ENCODE measurements around the gene SYT9.
"Not testable (repeated sequence)": the region's sequence is repeated elsewhere in the genome, so short reads cannot be mapped to it uniquely, and the experiment has no call there.

SYT9 gene

DNA sequence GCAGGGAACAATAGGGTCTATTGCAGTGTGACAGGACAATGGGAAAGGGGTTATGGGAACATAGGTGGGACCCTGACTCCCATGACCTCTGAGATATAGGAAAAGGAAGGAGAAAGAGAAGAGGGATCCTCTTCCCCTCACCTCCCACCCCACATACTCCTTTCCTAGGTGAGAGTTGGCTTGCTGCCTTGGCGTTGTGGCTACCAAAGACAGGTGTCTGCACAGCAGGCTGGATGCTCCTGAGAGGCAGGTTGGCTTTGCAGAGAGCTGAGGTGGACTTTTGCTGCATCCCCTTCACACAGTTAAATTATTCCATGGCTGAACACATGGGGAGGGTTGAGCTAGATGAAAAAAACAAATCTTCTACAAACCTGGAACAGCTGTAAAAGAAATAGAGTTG is 80.7 kb downstream of the SYT9 start:
- H3K4me1 ChIP-seq (ENCODE audit: control insufficient read depth, insufficient read depth, low read length), result no peaks in the 10 kb centered on the region
- no peaks in the 10 kb centered on the region for H3K36me3 ChIP-seq (ENCODE audit: control insufficient read depth, insufficient read depth, low read length)
- no peaks in the 10 kb centered on the region for H3K27me3 ChIP-seq (ENCODE audit: control insufficient read depth, insufficient read depth, low read length, poor library complexity, severe bottlenecking)
- H3K27ac ChIP-seq (ENCODE audit: insufficient read depth, low read depth, low read length, poor library complexity, severe bottlenecking), result no peak overlapping the region
- WGBS, 2 experiments, result 80 to 93% methylated on average over 1 of the region's 1 CpG
- H3K4me3 ChIP-seq (ENCODE audit: insufficient read depth, low read depth, low read length), result no peak overlapping the region
- no peaks in the 10 kb centered on the region for H3K9me3 ChIP-seq (ENCODE audit: control insufficient read depth, low read length)

DNA sequence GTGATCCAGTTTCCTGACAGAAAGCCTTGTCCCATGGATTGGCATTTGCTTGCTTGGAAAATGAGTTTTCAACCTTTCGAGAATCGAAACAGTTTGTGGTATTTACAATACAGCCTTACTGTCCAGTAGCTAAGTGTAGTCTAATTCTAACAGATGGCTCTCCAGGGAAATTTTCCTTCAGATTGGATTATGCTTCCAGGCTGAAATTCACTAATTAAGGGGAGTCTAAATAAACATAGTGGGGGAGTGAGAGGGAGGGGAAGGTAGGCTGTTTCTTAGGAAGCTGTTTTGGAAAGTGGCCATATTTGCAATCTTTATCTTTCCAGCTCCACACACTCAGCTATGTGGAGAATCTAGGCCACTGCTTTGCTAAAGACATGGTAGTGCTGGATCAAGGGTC is 81.3 kb downstream of the SYT9 start:
- no peaks in the 10 kb centered on the region for H3K27me3 ChIP-seq (ENCODE audit: control insufficient read depth, insufficient read depth, low read length, poor library complexity, severe bottlenecking)
- H3K4me3 ChIP-seq (ENCODE audit: insufficient read depth, low read depth, low read length), result no peak overlapping the region
- no peaks in the 10 kb centered on the region for H3K9me3 ChIP-seq (ENCODE audit: control insufficient read depth, low read length)
- no peak overlapping the region for H3K27ac ChIP-seq (ENCODE audit: insufficient read depth, low read depth, low read length, poor library complexity, severe bottlenecking)
- no peaks in the 10 kb centered on the region for H3K36me3 ChIP-seq (ENCODE audit: control insufficient read depth, insufficient read depth, low read length)
- no peaks in the 10 kb centered on the region for H3K4me1 ChIP-seq (ENCODE audit: control insufficient read depth, insufficient read depth, low read length)
- WGBS, 2 experiments, result 96 to 98% methylated on average over 2 of the region's 2 CpGs

DNA sequence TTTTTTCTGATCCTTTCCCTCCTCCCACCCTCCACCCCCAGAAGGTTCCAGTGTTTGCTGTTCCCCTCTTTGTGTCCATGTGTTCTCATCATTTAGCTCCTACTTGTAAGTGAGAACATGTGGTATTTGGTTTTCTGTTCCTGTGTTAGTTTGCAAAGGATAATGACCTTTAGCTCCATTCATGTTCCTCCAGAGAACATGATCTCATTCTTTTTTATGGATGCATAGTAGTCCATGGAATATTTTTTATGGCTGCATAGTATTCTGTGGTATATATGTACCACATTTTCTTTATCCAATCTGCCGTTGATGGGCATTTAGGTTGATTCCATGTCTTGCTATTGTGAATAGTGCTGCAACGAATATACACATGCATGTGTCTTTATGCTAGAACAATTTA is 83.7 kb downstream of the SYT9 start:
- not testable (repeated sequence) for H3K27ac ChIP-seq (ENCODE audit: insufficient read depth, low read depth, low read length, poor library complexity, severe bottlenecking); H3K4me3 ChIP-seq (ENCODE audit: insufficient read depth, low read depth, low read length); H3K36me3 ChIP-seq (ENCODE audit: control insufficient read depth, insufficient read depth, low read length); H3K9me3 ChIP-seq (ENCODE audit: control insufficient read depth, low read length); H3K4me1 ChIP-seq (ENCODE audit: control insufficient read depth, insufficient read depth, low read length); H3K27me3 ChIP-seq (ENCODE audit: control insufficient read depth, insufficient read depth, low read length, poor library complexity, severe bottlenecking)
- WGBS, 2 experiments, result 72 to 73% methylated on average over 2 of the region's 2 CpGs

DNA sequence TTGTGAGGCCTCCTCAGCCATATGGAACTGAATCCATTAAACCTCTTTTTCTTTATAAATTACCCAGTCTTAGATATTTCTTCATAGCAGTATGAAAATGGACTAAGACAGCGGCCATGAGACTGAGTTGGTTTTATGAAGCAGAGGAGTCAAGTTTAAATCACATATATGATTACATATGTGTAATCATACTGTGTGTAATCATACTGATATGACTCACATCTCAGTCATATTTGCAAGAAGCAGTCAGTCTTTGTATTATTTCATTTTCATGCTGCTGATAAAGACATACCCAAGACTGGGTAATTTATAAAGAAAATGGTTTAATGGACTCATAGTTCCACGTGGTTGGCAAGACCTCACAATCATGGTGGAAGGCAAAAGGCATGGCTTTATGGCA is 89.8 kb downstream of the SYT9 start:
- Histone ChIP-seq H3K9me3 (ENCODE audit: control insufficient read depth, low read length) (no peaks in the 10 kb centered on the region), H3K36me3 (ENCODE audit: control insufficient read depth, insufficient read depth, low read length) (no peaks in the 10 kb centered on the region), H3K27ac (ENCODE audit: insufficient read depth, low read depth, low read length, poor library complexity, severe bottlenecking) (no peak overlapping the region), H3K27me3 (ENCODE audit: control insufficient read depth, insufficient read depth, low read length, poor library complexity, severe bottlenecking) (no peaks in the 10 kb centered on the region), H3K4me1 (ENCODE audit: control insufficient read depth, insufficient read depth, low read length) (no peaks in the 10 kb centered on the region), H3K4me3 (ENCODE audit: insufficient read depth, low read depth, low read length) (no peak overlapping the region)
- WGBS, 2 experiments, result 83 to 94% methylated on average over 1 of the region's 2 CpGs

DNA sequence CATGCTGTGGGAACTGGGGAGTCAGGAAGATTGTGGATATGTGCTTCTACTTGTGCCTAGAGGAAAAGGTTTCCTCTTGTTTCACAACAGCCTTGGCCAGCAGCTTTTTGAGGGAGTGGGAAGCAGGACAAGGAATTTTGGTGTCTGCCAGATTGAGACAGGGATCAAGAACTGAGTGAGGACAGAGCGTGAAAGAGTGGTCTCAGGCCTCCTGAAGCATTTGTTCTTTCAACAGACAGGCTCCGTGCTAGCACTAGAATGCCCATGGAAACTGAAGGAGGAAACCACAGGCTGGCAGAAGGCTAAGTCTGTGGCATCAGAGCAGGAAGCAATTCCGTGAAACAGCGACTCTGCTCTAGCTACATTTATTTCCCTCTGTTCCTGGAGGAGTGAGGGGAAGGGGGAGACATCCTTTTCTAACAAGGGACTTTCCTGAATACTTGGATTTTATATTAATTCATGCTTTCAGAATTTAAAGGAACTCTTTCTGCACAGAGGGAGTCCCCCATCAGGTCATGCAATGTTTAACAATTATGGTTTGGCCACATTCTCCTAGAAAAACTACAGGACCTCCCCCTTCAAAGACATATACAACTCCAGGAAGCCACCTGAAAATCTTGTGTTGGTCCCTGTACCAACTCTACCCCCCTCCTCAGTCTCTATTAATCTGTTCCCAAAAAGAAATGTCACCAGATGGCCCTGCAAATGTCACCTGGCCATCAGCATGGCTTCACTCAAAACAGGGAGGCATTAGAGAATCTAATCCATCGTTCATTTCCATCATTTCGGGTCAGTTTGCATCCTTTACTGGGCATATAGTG is 96.1 kb downstream of the SYT9 start:
- Histone ChIP-seq H3K4me3 (ENCODE audit: insufficient read depth, low read depth, low read length) (no peak overlapping the region), H3K27me3 (ENCODE audit: control insufficient read depth, insufficient read depth, low read length, poor library complexity, severe bottlenecking) (no peaks in the 10 kb centered on the region), H3K27ac (ENCODE audit: insufficient read depth, low read depth, low read length, poor library complexity, severe bottlenecking) (no peak overlapping the region), H3K4me1 (ENCODE audit: control insufficient read depth, insufficient read depth, low read length) (peaks cover 9% of the 10 kb centered on the region), H3K36me3 (ENCODE audit: control insufficient read depth, insufficient read depth, low read length) (no peaks in the 10 kb centered on the region), H3K9me3 (ENCODE audit: control insufficient read depth, low read length) (no peaks in the 10 kb centered on the region)
- 91 to 94% methylated on average over 6 of the region's 6 CpGs for WGBS, 2 experiments

DNA sequence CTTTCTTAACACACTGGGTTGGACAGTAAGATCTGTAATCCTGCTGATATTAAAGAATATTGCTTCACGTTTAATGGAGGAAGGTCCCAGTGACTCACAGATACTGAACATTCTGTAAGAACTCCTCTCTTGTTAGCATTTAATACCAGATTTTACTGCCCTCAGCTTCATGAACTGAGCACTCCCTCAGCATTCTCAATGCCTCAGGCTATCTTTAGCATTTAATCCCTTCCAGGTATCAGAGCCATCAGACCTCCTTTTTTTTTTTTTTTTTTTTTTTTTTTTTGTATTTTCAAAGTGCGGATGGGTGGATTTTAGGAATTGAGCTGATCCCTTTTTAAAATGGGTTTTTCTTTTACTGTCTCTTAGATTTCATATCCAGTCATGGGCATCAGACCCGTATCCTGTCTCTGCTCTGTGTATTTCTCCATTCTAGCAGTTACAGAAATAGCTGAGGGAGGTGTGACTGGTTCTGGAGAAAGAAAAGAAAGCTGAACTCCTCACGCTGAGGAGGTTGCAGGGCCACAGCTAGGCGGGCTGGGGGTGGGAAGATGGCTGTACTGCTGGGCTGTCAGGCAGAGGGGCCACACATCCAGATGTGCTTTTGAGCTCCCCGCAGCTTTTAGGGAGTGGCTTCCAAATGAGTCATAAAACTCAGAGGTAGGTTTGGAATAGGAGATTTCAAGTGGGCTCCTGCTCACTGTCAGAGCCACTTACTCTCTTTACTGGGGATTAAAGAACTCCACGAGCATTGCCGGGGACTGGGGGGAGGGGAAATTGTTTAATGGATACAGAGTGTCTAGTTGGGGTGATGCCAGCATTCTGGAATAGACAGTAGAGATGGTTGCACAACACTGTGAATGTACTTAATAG is 97.0 kb downstream of the SYT9 start:
- H3K27ac ChIP-seq (ENCODE audit: insufficient read depth, low read depth, low read length, poor library complexity, severe bottlenecking), result no peak overlapping the region
- no peaks in the 10 kb centered on the region for H3K27me3 ChIP-seq (ENCODE audit: control insufficient read depth, insufficient read depth, low read length, poor library complexity, severe bottlenecking)
- WGBS, 2 experiments, result 54 to 57% methylated on average over 7 to 8 of the region's 8 CpGs

DNA sequence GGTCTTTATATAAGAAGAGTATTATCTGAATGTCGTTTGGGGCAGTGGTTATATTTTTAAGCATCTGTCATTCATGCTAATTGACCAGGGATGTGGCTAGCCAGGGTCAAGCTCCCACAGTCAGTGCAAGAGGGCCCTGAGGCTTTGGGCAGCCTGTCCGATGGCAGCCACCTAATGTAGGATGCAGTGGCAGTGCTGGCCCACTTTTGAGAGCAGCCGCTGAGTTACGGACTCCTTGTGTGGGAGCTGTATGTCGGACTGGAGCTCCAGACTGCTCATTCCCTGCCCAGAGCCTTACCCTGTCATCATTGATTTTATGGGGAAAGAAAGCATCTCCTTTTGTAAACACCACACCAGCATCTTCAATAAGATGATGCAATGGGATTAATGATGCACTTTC is 99.5 kb downstream of the SYT9 start:
- H3K9me3 ChIP-seq (ENCODE audit: control insufficient read depth, low read length), result no peaks in the 10 kb centered on the region
- H3K27ac ChIP-seq (ENCODE audit: insufficient read depth, low read depth, low read length, poor library complexity, severe bottlenecking), result no peak overlapping the region
- WGBS, 2 experiments, result 81 to 82% methylated on average over 5 of the region's 5 CpGs

More for the DNA sequence above, 97.0 kb downstream of the SYT9 start:
- peaks cover 9% of the 10 kb centered on the region for H3K4me1 ChIP-seq (ENCODE audit: control insufficient read depth, insufficient read depth, low read length)
- no peak overlapping the region for H3K4me3 ChIP-seq (ENCODE audit: insufficient read depth, low read depth, low read length)
- H3K9me3 ChIP-seq (ENCODE audit: control insufficient read depth, low read length), result no peaks in the 10 kb centered on the region
- H3K36me3 ChIP-seq (ENCODE audit: control insufficient read depth, insufficient read depth, low read length), result no peaks in the 10 kb centered on the region

DNA sequence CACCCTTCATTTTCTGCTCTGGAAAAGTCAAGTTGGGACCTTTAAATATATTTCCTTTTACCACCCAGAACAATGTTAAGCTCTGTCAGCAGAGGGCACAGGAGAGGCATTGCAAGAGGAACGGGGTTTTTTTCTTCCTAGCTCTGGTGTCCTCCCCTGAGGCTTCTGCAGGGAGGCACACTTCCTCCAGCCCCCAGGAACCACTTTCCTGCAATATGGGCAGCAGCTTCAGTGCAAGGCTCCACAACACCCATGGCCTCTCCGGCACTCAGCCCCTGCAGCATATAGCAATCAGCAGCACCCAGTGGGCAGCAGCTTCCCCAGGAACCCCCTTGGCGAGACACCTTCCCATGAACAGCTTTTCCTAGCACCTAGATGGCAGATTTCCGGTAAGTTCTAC is 101.4 kb downstream of the SYT9 start:
- Histone ChIP-seq H3K27me3 (ENCODE audit: control insufficient read depth, insufficient read depth, low read length, poor library complexity, severe bottlenecking) (no peaks in the 10 kb centered on the region), H3K4me3 (ENCODE audit: insufficient read depth, low read depth, low read length) (no peak overlapping the region), H3K9me3 (ENCODE audit: control insufficient read depth, low read length) (no peaks in the 10 kb centered on the region), H3K27ac (ENCODE audit: insufficient read depth, low read depth, low read length, poor library complexity, severe bottlenecking) (no peak overlapping the region), H3K4me1 (ENCODE audit: control insufficient read depth, insufficient read depth, low read length) (peaks cover 6% of the 10 kb centered on the region), H3K36me3 (ENCODE audit: control insufficient read depth, insufficient read depth, low read length) (no peaks in the 10 kb centered on the region)
- 48 to 51% methylated on average over 4 of the region's 4 CpGs for WGBS, 2 experiments

More for the DNA sequence above, 99.5 kb downstream of the SYT9 start:
- Histone ChIP-seq H3K4me1 (ENCODE audit: control insufficient read depth, insufficient read depth, low read length) (peaks cover 9% of the 10 kb centered on the region), H3K4me3 (ENCODE audit: insufficient read depth, low read depth, low read length) (no peak overlapping the region), H3K36me3 (ENCODE audit: control insufficient read depth, insufficient read depth, low read length) (no peaks in the 10 kb centered on the region), H3K27me3 (ENCODE audit: control insufficient read depth, insufficient read depth, low read length, poor library complexity, severe bottlenecking) (no peaks in the 10 kb centered on the region)

DNA sequence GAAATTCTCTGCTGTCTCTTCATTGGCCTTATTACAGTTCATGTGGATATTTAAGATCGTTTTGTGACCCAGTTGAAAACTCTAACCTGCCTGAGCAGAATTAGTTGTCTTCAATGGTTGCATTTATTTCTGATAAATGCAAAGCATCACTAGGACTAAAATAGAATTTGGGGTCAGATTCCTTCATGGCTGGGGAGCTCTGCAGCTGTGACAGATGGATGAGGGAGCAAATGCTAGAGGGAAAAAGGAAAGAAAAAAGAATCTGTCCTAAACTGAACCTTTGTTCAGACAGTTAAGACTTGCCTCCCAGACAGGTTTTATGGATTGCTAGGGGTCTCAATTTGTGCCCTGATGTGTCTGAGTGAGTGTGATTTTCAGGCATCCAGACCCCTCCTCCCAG is 113.0 kb downstream of the SYT9 start:
- Histone ChIP-seq H3K4me1 (ENCODE audit: control insufficient read depth, insufficient read depth, low read length) (no peaks in the 10 kb centered on the region), H3K27me3 (ENCODE audit: control insufficient read depth, insufficient read depth, low read length, poor library complexity, severe bottlenecking) (no peaks in the 10 kb centered on the region), H3K4me3 (ENCODE audit: insufficient read depth, low read depth, low read length) (no peak overlapping the region), H3K9me3 (ENCODE audit: control insufficient read depth, low read length) (no peaks in the 10 kb centered on the region), H3K36me3 (ENCODE audit: control insufficient read depth, insufficient read depth, low read length) (no peaks in the 10 kb centered on the region), H3K27ac (ENCODE audit: insufficient read depth, low read depth, low read length, poor library complexity, severe bottlenecking) (no peak overlapping the region)
- 93 to 100% methylated on average over 1 of the region's 1 CpG for WGBS, 2 experiments

DNA sequence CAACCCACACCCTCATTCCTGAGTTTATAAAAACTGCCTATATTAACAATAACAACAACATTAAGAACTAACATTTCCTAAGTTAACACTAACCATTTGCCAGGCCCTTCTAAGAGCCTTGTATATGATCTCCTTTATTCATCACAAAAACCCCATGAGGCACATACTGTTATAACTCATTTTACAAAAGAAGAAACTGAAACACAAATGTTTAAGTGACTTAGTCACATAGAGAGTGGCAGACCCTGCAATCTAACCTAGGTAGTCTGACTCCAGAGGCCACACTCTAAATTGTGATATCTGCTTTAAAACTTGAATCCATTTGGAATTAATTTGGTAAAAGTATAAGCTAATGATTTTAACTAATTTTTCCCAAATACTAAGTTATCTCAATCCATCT is 116.1 kb downstream of the SYT9 start:
- H3K27ac ChIP-seq (ENCODE audit: insufficient read depth, low read depth, low read length, poor library complexity, severe bottlenecking), result no peak overlapping the region
- no peaks in the 10 kb centered on the region for H3K27me3 ChIP-seq (ENCODE audit: control insufficient read depth, insufficient read depth, low read length, poor library complexity, severe bottlenecking)
- no peak overlapping the region for H3K4me3 ChIP-seq (ENCODE audit: insufficient read depth, low read depth, low read length)
- H3K9me3 ChIP-seq (ENCODE audit: control insufficient read depth, low read length), result no peaks in the 10 kb centered on the region
- H3K36me3 ChIP-seq (ENCODE audit: control insufficient read depth, insufficient read depth, low read length), result no peaks in the 10 kb centered on the region
- H3K4me1 ChIP-seq (ENCODE audit: control insufficient read depth, insufficient read depth, low read length), result no peaks in the 10 kb centered on the region

Measured in ectodermal cell (in vitro differentiated cells).